GM12864 (cell line): ENCODE data around the gene EXOC6B.

Experiments
- DNase-seq: peaks from one replicate; pipeline ENCODE4 v3.0.0-alpha.2; 2011; ENCODE audit warnings: low read depth
- H3K4me3 ChIP-seq: 2 replicates; pipeline ENCODE4 v1.5.1; 2011; ENCODE audit warnings: mild to moderate bottlenecking, low read depth, low read length, control low read depth
- TF ChIP-seq, protein P1 (sequence below): IDR thresholded peaks from 2 replicates; pipeline ENCODE4 v1.5.1; 2011; ENCODE audit warnings: low read depth, mild to moderate bottlenecking, moderate library complexity, low read length, control low read depth, inconsistent platforms; ENCODE audit errors: missing control alignments

Gene EXOC6B

DNA sequence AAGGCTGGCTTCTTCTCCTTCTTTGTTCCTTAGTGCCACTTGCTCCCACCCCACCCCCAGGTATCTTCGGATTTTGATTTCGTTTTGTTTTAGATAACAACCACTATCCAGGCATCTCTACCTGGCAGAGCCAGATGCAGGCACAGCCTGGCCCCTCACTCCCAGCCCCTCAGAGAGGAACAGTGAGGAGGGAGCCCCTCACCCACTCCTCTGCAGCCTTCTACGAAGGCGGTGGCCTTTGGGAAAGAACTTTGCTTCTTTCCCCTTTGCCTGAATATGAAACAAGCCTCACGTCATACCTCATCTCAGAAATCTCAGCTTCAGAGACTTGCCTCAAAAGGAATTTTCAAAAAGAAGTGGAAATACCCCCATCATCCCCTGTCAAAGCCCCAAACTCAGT is 671.9 kb downstream of the EXOC6B start:
- H3K4me3 ChIP-seq: no peak overlapping the region
- DNase-seq: no peak
- TF ChIP-seq, protein P1, sequence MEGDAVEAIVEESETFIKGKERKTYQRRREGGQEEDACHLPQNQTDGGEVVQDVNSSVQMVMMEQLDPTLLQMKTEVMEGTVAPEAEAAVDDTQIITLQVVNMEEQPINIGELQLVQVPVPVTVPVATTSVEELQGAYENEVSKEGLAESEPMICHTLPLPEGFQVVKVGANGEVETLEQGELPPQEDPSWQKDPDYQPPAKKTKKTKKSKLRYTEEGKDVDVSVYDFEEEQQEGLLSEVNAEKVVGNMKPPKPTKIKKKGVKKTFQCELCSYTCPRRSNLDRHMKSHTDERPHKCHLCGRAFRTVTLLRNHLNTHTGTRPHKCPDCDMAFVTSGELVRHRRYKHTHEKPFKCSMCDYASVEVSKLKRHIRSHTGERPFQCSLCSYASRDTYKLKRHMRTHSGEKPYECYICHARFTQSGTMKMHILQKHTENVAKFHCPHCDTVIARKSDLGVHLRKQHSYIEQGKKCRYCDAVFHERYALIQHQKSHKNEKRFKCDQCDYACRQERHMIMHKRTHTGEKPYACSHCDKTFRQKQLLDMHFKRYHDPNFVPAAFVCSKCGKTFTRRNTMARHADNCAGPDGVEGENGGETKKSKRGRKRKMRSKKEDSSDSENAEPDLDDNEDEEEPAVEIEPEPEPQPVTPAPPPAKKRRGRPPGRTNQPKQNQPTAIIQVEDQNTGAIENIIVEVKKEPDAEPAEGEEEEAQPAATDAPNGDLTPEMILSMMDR: no peak

DNA sequence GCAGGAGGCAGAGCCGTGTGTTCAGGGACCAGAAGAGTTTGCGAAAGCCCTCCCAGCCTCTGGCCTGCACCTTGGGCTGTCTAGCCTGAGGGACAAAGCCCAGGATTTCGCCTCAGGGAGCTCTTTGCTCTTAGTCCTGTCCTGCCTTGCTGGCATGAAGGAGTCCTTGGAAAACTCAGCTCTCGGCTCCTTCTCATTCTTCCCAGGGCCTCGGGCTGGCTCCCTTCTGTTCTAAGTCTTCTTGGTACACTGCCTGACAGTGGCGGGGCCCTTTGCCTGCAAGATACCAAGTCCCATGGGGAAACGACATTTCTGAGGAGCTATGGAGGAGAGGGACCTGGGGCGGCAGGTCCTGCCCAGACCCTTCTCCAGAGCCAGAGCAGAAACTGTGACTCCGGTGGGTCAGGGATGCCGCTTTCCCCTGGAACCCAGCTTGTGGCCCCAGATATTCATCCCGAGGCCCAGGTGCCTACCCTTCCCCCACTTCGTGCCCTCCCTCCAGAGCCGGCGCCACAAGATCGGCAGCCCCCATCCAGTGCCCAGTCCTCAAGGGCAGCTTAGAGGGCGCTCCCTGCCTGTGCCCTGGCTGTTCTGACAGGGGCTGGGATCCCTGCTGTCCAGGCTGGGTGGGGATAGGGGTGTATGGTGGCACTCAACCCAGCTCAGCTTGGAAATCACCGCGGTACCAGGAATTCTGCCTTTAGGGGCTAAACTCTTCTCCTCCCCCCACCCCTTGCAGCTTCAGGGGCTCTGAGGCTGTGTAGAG is 672.6 kb downstream of the EXOC6B start:
- DNase-seq: no peak
- TF ChIP-seq, protein P1: no peak
- H3K4me3 ChIP-seq: no peak overlapping the region

DNA sequence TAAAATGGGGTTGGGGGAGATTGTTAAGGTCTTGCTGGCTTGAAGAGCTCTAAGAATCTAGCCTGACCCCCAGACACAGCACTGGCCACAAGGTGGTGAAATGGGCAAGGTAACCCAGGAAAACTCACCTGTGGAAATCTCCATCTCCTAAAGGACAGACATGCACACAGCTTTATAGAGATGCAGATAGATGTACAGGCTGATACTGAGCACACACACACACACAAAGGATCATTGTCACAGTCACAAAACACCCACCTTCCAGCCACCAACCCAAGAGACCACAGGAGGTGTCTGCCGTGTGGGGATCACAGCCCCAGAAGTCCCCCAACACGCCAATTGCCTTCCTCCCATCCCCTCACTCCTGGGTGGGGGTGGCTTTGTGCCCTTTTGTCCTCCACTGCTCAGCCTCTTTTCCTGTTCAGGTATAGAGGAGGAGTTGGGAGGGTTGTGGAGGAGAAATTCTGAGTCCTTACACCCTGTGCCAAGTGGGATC is 674.9 kb downstream of the EXOC6B start:
- TF ChIP-seq, protein P1: no peak
- DNase-seq: no peak
- H3K4me3 ChIP-seq: no peak overlapping the region

DNA sequence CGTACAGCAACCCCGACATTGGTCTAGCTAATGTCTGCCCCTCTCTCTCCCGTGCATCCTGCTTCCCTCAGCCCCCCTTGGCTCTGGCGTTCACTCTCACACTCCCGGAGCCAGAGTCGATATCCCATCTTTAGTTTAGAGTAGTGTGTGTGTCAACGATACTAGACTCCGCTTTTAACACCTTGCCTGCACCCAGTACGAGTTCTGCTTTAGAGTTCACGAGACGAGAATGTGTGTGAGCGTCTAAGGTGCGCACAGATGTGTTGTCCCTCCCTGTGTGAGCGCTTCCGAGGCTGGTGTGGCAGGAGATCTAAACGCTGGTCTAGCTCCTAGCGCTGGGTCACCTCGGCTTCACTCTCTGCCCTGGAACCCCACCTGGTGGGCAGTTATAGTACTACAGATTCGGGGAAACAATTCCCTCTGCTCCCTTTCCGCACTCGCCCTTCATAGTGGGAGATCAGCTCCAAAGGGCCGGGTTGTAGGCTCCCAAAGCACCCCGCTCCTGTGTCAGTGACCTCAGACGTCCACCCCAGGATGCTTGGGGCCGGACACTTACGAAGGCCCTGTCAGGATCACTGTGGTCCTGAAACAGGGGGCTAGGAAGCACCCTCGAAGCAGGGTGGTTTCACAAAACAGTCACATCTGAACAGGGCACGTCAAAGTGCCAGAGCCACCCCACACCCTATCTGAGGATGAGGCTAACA is 675.5 kb downstream of the EXOC6B start:
- TF ChIP-seq, protein P1: peak; percentile 83
- DNase-seq: peak; percentile 13
- no peak overlapping the region for H3K4me3 ChIP-seq

DNA sequence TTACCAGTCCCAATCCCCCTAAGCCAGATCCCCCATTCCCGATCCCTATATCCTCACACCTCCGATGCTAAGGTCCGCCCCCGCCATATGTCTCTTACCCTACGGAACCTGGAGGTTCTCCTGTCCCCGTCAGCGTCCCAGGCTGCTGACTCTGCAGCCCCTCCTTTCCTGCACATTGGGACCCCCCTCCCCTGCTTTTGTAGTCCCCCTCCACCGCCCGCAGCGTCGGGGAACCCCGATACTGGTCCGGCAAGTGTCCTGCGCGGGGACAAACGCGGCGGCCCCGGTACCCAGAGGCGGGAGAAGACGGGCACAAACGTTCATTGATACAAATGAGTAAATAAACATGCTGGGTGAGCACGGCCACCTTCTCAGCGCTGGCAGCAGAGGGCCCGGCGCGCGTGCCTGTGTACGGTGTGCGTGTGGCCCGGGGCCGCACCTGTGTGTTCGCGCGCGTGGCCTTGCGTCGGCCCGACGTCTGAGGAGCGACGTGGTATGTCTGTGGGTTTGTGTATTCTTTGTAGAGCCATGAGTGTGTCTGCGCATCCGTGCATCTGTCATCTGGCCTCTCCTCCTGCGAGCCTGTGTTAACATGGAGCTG is 676.2 kb downstream of the EXOC6B start:
- H3K4me3 ChIP-seq: no peak overlapping the region
- TF ChIP-seq, protein P1: no peak
- no peak for DNase-seq

DNA sequence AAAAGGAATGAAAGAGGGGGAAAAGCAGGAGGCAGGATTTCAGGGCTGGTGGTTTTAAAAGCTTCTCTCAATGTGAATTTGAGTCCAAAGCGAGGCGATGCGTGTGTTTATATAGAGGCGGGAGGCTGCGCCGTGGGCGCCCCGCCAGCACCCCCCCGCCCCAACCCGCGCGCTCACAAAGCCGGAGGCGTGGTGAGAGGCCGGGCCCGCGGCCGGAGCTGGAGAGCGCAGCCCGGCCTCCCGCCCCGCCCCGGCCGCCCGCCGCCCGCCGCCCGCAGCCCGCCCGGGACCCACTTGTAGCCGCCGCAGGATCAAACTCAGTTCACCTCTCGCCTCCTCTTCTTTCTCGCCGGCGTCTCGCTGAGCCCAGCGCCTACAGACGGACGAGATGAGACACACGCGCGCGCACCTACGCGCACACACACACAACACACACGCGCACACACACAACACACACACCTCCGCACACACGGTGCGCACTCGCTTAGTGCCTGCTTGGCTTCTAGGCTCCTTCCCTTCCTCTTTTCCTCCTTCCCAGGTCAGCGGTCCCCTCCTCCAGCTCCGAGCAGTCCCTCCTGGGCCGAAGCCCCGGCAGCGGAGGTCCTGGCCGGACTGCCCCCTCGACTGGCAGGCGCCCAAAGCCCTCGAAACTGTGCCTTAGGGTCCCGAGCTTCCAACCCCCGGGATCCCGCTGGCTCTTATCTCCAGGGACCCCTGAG is 676.8 kb downstream of the EXOC6B start:
- DNase-seq: no peak
- TF ChIP-seq, protein P1: no peak
- no peak overlapping the region for H3K4me3 ChIP-seq
